ENCODE results near the gene RAB27A. TPM values are rescaled to one million over a fixed set of nuclear protein-coding genes. Genes with fewer than 3 reads are reported as not detected.

The RAB27A gene
- total RNA-seq, 1 experiment from 2014 or later: 8.0 TPM

GRCh38 chr15:55179141-55179540, 110.5 kb downstream of the RAB27A start:
- TF ChIP-seq POLR2AphosphoS5 (IDR thresholded peaks at IDR 0.05; ENCODE audit: low read depth, low read length): no peak
- in situ Hi-C loops (cut with HindIII; ENCODE audit: low pct_unique_long_range_greater_than_20kb, low sequenced_read_pairs): no loop called here
- intact Hi-C loops (cut with micrococcal nuclease; ENCODE audit: unreplicated experiment): no loop called here
- Histone ChIP-seq H3K27me3 (ENCODE audit: control insufficient read depth, insufficient read depth, low read length) (no peaks in the 10 kb centered on the region), H3K4me1 (ENCODE audit: control insufficient read depth, insufficient read depth, low read length) (0 out of 2 replicates have a peak, but pooled peaks cover 3% of the 10 kb centered on the region), H3K36me3 (ENCODE audit: control insufficient read depth, insufficient read depth, low read length) (peaks cover 33% of the 10 kb centered on the region), H3K27ac (ENCODE audit: low read length) (no peak overlapping the region), H3K9me3 (ENCODE audit: control insufficient read depth, insufficient read depth, low read depth, low read length) (no peaks in the 10 kb centered on the region), H3K4me3 (ENCODE audit: low read depth in 2 of 2, low read length in 2 of 2) (no peak overlapping the region)
- DNase-seq (ENCODE audit: low read depth, low spot score) (no peak), ATAC-seq (no peak)
- no TSS peak for BruUV-seq (replicated peaks)
- POLR2A ChIA-PET: no interaction called here
- CTCF ChIA-PET: no interaction called here

- Histone ChIP-seq H3K4me1 (ENCODE audit: control insufficient read depth, insufficient read depth, low read length) (no peaks in the 10 kb centered on the region), H3K27me3 (ENCODE audit: control insufficient read depth, insufficient read depth, low read length) (no peaks in the 10 kb centered on the region), H3K4me3 (ENCODE audit: low read depth in 2 of 2, low read length in 2 of 2) (no peak overlapping the region), H3K9me3 (ENCODE audit: control insufficient read depth, insufficient read depth, low read depth, low read length) (no peaks in the 10 kb centered on the region), H3K27ac (ENCODE audit: low read length) (no peak overlapping the region), H3K36me3 (ENCODE audit: control insufficient read depth, insufficient read depth, low read length) (no peaks in the 10 kb centered on the region)
- in situ Hi-C loops (cut with HindIII; ENCODE audit: low pct_unique_long_range_greater_than_20kb, low sequenced_read_pairs): no loop called here
- intact Hi-C loops (cut with micrococcal nuclease; ENCODE audit: unreplicated experiment): no loop called here
- ChIA-PET CTCF (no interaction called here), POLR2A (interaction anchor here (0.7 kb wide), 1 partner anchor 349 kb away, joined by 5 read pairs; no protein-coding TSS in a partner anchor)
- BruUV-seq (replicated peaks): no TSS peak
- ATAC-seq (no peak), DNase-seq (ENCODE audit: low read depth, low spot score) (no peak)
- TF ChIP-seq POLR2AphosphoS5 (IDR thresholded peaks at IDR 0.05; ENCODE audit: low read depth, low read length) (no peak), CTCF (IDR thresholded peaks at IDR 0.05) (no peak), TCF7L2 (IDR thresholded peaks at IDR 0.05; ENCODE audit: low read depth, low read length) (no peak), REST (IDR thresholded peaks at IDR 0.05; ENCODE audit: insufficient read depth in 1 of 2, low read depth in 2 of 2, low read length in 1 of 2) (no peak), SIN3A (IDR thresholded peaks at IDR 0.05; ENCODE audit: borderline replicate concordance, insufficient read depth, low read depth, low read length) (no peak)
Measured at GRCh38 chr15:55170361-55170760, 119.3 kb downstream of the RAB27A start.

- POLR2A ChIA-PET: interaction anchor here (0.5 to 0.6 kb wide), 2 partner anchors 150 to 369 kb away, joined by 5 to 7 read pairs; no protein-coding TSS in a partner anchor
Measured at GRCh38 chr15:55168350-55168974, 121.2 kb downstream of the RAB27A start.

More at GRCh38 chr15:55168350-55168974, 121.2 kb downstream of the RAB27A start:
- CTCF ChIA-PET: interaction anchor here (0.5 to 0.7 kb wide), 6 partner anchors 50 to 1358 kb away, joined by 3 to 9 read pairs (median 3); no protein-coding TSS in a partner anchor
- in situ Hi-C loops (cut with HindIII; ENCODE audit: low pct_unique_long_range_greater_than_20kb, low sequenced_read_pairs) (no loop called here), intact Hi-C loops (cut with micrococcal nuclease; ENCODE audit: unreplicated experiment) (loop anchor here (5.0 kb wide), 2 partner anchors 1206 to 1361 kb away; no protein-coding TSS in a partner anchor)
- no peak overlapping the region for H3K4me3 ChIP-seq (ENCODE audit: low read depth in 2 of 2, low read length in 2 of 2)
- H3K36me3 ChIP-seq (ENCODE audit: control insufficient read depth, insufficient read depth, low read length): no peaks in the 10 kb centered on the region
- H3K4me1 ChIP-seq (ENCODE audit: control insufficient read depth, insufficient read depth, low read length): no peaks in the 10 kb centered on the region
- no peaks in the 10 kb centered on the region for H3K27me3 ChIP-seq (ENCODE audit: control insufficient read depth, insufficient read depth, low read length)
- ATAC-seq: peak; percentile 98
- TF ChIP-seq CTCF (IDR thresholded peaks at IDR 0.05) (peak; percentile 94), SIN3A (IDR thresholded peaks at IDR 0.05; ENCODE audit: borderline replicate concordance, insufficient read depth, low read depth, low read length) (no peak), TCF7L2 (IDR thresholded peaks at IDR 0.05; ENCODE audit: low read depth, low read length) (no peak)
- no TSS peak for BruUV-seq (replicated peaks)
- peak; percentile 48 for DNase-seq (ENCODE audit: low read depth, low spot score)
- no peak overlapping the region for H3K27ac ChIP-seq (ENCODE audit: low read length)
- H3K9me3 ChIP-seq (ENCODE audit: control insufficient read depth, insufficient read depth, low read depth, low read length): no peaks in the 10 kb centered on the region
